ENCODE results near the gene SPTSSB. TPM values are rescaled to one million over a fixed set of nuclear protein-coding genes. Genes with fewer than 3 reads are reported as not detected.

SPTSSB gene, protein sequence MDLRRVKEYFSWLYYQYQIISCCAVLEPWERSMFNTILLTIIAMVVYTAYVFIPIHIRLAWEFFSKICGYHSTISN
- under 1 TPM in 2 of 4 donors, not detected in 2; 0.41 to 0.48 TPM for total RNA-seq

DNA sequence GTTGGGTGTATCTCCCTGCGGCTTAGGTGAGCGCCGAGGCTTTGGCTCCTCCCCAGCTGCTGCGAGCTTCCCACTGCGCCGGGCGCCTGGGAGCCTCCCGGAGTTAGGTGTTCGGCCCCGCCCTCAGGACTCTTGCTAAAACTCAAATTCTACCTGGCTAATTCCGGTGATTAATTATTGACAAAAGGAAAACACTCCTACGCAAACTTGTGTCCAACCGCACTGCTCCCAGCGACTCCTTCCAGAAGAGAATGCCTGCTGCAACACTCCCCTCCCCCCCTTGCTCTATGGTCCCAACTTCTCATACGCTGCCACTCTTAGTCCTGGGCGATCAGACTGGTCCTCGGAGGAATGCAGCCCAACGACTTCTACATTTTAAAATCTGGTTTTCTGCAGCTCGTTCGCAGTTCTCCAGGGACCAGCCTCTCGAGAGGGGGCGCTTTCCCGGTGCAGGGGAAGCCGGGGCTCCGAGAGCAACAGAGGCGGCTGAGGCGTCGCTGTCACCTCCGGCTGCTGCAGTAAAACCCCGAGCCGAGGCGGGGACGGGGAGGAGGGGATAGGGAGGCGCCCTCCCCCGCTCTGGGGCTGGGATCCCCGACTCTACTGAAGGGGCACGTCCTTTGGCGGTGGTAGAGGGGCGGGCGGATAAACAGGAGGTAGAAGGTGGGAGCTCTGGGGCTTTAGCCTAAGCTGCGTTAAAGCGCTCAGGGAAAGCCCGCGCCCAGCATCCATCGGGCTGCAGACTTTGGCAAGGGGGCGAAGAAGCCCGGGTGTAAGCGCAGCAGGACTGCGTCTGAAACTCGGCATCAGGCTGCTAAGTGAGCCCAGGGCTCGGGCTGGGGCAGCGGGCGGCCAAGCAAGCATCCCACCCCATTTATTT, at the start of gene SPTSSB:
TSS of gene SPTSSB (minus strand) at position 77 of the 880 bp plus-strand sequence. CDS start 25,194 bp downstream, outside the sequence.
- intact Hi-C loops (cut with DNase I; ENCODE audit: low total_unique reads): no loop called here
- Histone ChIP-seq H3K4me3 (peak within 1 kb of the TSS; percentile 18 to 49 (median 28)), H3K9me3 (no peaks in the 10 kb centered on the region), H3K4me1 (peaks cover 7 to 25% (median 18%) of the 10 kb centered on the region in 4 donors), H3K27ac (no peak within 1 kb of the TSS), H3K27me3 (peaks cover 43% of the 10 kb centered on the region), H3K36me3 (no peaks in the 10 kb centered on the region)
- in situ Hi-C loops (cut with MboI; ENCODE audit: low pct_ligation_motif_present in 1 of 4, low pct_unique_long_range_greater_than_20kb in 1 of 4, low sequenced_read_pairs in 3 of 4): no loop called here
- WGBS, 2 donors (ENCODE audit: low coverage in 1 of 2): 1 to 3% methylated on average over 12 to 52 of the region's 53 CpGs
- no peak for TF ChIP-seq POLR2AphosphoS5 (IDR thresholded peaks at IDR 0.05)
- TF ChIP-seq POLR2A (IDR thresholded peaks at IDR 0.05): no peak
- TF ChIP-seq CTCF (IDR thresholded peaks at IDR 0.05): no peak
- no peak for TF ChIP-seq EP300 (IDR thresholded peaks at IDR 0.05; ENCODE audit: low read depth)
- peak; percentile 15 for DNase-seq

GRCh38 chr3:161420746-161421145, 49.4 kb upstream of the SPTSSB start:
- in situ Hi-C loops (cut with MboI; ENCODE audit: low pct_ligation_motif_present in 1 of 4, low pct_unique_long_range_greater_than_20kb in 1 of 4, low sequenced_read_pairs in 3 of 4) (loop anchor here in 3 of 4 donors (10.0 to 25.0 kb wide), 3 partner anchors 146 to 708 kb away; no protein-coding TSS in a partner anchor), intact Hi-C loops (cut with DNase I; ENCODE audit: low total_unique reads) (no loop called here)
- DNase-seq: no peak
- Histone ChIP-seq H3K4me1 (peaks cover 0 to 8% (median 2%) of the 10 kb centered on the region in 4 donors), H3K36me3 (no peaks in the 10 kb centered on the region), H3K4me3 (no peak overlapping the region), H3K9me3 (no peaks in the 10 kb centered on the region), H3K27me3 (no peaks in the 10 kb centered on the region), H3K27ac (no peak overlapping the region)
- WGBS, 2 donors (ENCODE audit: low coverage in 1 of 2): 42 to 49% methylated on average over 8 of the region's 8 CpGs
- TF ChIP-seq CTCF (IDR thresholded peaks at IDR 0.05) (no peak), EP300 (IDR thresholded peaks at IDR 0.05; ENCODE audit: low read depth) (no peak), POLR2A (IDR thresholded peaks at IDR 0.05) (no peak), POLR2AphosphoS5 (IDR thresholded peaks at IDR 0.05) (no peak)

- H3K27ac ChIP-seq: no peak overlapping the region
- H3K4me3 ChIP-seq: no peak overlapping the region
- no peaks in the 10 kb centered on the region for H3K36me3 ChIP-seq
- H3K27me3 ChIP-seq: no peaks in the 10 kb centered on the region
- intact Hi-C loops (cut with DNase I; ENCODE audit: low total_unique reads) (loop anchor here (10.0 kb wide), 1 partner anchor 145 kb away; no protein-coding TSS in a partner anchor), in situ Hi-C loops (cut with MboI; ENCODE audit: low pct_ligation_motif_present in 1 of 4, low pct_unique_long_range_greater_than_20kb in 1 of 4, low sequenced_read_pairs in 3 of 4) (loop anchor here (5.0 to 25.0 kb wide), 4 partner anchors 145 to 707 kb away; no protein-coding TSS in a partner anchor)
- H3K4me1 ChIP-seq: peaks cover 0 to 15% (median 3%) of the 10 kb centered on the region in 4 donors
- no peaks in the 10 kb centered on the region for H3K9me3 ChIP-seq
- DNase-seq: no peak
- 81 to 88% methylated on average over 3 of the region's 3 CpGs for WGBS, 2 donors (ENCODE audit: low coverage in 1 of 2)
- no peak for TF ChIP-seq EP300 (IDR thresholded peaks at IDR 0.05; ENCODE audit: low read depth)
- TF ChIP-seq POLR2A (IDR thresholded peaks at IDR 0.05): no peak
- no peak for TF ChIP-seq POLR2AphosphoS5 (IDR thresholded peaks at IDR 0.05)
- TF ChIP-seq CTCF (IDR thresholded peaks at IDR 0.05): no peak
These were observed 48.4 kb upstream of the SPTSSB start for GRCh38 chr3:161419555-161420333.

All from transverse colon (tissue), 4 donors.